Fibroblast of gingiva (primary cell): ENCODE results near the gene AKR7A3.
"Not testable (repeated sequence)": the region's sequence is repeated elsewhere in the genome, so short reads cannot be mapped to it uniquely, and the experiment has no call there.

Experiments used
- DNase-seq: peaks from one replicate; pipeline ENCODE4 v3.0.0-alpha.2; 2011; ENCODE audit warnings: low read depth

The AKR7A3 gene

DNA sequence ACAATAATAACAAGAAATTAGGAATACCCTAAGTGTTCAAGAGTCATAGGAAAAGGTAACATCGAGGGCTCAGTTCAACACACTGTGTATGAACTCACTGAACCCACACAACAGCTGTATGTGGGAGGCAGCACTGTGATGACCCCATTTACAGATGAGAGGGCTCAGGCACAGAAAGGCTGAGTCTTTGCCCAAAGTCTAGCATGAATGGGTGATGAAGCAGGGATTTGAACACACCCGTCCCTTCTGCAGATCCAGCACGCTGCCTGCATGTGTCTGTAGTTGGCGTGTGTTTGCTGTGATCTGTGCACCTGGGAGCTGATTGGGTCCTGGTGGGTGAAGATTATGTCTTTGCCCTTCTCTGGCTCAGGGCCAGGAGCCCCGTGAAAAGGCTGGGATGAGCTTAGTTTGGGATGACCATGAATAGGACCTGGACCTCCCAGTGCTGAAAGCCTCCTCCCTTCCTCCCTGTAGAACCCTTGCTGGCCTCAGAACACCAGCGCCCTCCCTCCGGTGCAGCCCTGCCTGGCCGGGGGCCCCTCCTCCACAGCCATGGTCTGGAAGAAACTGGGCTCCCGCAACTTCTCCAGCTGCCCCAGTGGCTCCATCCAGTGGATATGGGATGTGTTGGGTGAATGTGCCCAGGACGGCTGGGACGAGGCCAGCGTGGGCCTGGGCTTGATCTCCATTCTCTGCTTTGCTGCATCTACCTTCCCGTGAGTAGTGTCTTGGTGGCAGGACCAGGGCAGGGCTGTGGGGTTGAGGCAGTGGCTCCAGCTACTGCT, 28.7 kb upstream of the AKR7A3 start:
- DNase-seq: no peak

DNA sequence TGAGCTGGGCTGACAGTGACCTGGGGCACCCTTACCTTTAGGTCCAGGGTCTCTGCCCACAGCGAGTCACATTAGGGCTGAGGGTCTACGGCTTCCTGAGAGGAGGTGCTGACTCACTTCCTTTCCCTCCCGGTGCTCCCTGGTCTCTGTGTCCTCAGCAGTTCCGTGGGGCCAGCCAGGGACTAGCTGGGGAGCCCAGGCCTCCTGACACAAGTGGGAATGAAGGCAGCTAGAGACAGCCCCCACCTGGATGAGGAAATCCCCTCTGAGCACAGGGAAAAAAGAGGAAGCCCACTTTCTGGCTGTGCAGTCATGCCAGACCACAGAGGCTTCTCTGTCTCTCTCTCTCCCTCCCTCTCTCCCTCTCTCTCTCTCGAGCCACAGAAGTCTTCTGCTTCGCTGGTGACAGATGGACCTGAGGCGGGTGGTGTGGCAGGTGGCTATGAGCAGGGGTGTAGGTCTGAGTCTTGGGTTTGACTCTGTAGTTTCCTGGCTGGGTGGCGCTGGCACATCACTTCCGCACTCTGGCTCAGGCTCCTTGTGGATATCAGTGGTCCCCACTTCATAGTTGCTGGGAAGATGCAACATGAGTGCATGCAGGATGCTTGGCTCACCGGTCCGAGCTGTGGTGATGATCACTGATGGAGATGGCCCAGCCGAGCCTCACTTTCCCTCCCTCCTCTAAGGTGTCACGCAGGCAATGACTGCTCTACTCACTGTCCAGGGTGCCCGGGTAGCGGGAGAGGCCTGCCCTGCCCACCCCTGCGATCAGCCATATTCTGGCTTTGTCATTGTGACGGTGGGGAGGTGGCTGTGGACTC, 27.0 kb upstream of the AKR7A3 start:
- no peak for DNase-seq

DNA sequence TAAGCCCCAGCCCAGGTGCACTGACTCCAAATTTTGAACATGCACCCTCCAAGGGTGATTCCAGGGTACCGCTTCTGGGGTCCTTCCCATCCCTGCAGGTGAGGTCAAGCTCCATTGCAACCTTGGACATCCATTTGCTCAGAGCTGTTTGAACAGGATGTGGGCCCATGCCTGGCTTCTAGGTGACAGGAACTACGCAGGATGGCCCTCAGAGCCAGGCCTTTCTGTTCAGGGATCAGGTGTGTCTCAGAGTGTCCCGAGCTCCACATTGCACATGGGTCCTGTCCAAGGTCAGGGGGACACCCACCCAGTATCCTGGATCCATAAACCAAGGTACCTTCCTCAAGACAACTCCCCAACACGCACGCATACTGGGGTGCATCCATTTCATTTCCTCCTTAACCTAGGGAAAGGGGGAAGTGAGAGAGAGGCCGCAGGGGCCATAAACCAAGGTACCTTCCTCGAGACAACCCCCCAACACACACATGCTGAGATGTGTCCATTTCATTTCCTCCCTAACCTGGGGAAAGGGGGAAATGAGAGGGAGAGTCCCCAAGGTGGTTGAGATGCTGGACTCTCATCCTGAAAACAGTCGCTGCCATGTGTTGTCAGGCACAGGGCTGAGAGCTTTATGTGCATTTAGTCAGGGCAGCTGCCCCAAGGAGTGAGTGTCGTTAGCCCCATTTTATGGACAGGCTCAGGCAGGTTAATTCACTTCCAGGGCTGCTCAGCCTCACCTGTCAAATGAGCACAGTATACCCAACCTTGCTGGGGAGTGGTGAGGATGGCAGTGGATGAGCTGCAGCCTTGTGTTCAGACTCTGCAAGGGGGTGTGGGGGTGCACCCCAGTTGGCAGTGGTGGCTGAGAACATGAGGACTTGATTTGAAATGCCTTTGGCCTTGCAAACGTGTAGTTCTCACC, 25.7 kb upstream of the AKR7A3 start:
- DNase-seq: no peak

DNA sequence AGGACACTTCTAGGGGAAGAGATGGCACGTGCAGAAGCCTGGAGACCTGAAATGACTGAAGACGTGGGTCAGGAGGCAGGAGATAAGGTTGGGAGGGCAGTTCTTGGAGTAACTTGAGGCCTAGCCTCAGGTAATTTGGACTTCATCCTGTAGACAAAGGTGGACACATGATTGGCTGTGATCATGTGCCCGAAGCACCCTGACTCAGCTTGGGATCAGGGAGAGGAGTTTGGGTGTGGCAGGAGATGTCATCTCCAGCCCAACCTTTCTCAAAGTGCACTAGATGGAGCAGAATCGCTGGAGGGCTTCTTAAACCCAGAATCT, 25.0 kb upstream of the AKR7A3 start:
- no peak for DNase-seq

DNA sequence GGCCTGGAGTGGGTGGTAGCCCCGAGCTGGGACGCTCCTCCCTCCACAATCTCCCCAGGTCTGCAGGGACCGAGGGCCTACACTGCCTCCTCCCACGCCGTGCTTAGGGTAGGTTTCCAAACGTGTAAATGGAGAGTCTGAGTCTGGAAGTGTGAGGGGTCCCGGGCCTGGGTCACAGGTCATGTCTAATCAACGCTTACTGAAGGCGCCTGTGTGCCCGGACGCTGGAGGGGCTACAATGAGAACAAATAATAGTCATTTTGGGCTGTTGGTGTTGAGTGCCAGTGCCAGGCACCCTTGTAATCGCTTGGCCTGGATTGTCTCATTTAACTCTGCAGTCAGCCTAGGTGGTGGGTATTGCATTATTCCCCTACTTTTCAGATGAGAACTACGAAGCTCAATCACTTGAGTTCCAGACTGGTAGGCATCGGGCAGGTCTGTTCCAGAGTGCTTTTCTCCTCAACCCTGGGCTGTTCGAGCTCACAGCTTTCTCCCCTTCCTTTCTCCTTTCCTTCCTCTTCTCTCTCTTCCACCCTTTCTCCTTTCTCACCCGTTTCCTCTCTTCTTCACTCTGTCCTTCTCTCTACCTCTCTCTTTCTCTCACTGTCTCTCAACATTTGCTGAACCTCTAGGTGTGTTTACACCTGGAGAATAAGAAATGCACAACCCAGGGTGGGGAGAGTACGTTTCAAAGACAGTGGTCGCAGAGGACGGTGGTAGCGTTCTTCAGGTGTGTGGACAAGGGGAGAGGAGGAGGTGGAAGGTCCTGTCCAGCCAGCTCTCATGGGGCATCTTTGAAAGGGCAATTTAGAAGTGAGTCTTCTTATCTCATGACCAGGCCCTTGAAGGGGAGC, 24.4 kb upstream of the AKR7A3 start:
- no peak for DNase-seq

DNA sequence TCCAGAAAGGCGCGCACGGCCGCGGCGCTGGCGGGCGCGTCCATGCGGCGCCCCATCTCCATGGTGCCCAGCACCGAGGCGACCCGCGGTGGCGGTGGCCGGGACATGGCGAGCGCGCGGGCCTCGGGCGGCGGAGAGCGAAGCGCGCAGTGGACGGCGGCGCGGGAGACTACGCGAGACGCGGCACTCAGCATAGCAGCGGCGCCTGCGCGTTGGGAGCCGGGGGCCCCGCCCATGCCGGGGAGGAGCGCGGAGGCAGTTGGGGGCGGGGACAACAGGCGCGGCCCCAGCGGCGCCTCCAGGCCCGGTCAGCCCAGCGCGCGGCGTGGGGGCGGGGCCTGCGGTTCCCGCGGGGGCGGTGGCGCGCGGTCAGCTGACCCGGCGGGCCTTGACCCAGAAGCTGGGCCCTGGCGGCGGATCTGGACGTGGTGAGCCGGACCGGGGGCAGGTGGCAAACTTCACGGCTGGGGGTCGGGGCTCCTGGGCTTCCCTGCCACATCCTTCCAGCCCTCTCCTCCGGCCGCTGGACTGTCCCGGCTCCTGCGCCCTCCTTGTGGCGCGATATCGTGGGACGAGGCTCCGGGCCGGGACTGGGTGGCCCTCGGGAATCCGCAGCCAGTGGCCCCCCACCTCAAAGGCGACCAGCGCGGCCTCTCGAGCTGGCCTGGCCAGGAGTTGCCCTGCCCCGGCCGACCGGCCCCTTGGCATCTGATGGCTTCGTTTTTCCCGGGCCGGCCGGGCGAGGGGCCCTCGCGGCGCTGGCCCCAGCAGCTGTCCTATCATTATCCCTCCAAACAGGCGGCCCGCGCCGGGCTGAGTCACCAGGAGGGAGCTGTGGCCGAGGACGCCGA, 23.6 kb upstream of the AKR7A3 start, which contains the start of the genes AKR7A2 and SLC66A1:
TSS of gene AKR7A2 (minus strand) at position 214 of the 851 bp plus-strand sequence. CDS start at position 194, 20 bp downstream.
TSS of gene SLC66A1 (plus strand) at position 396 of the 851 bp plus-strand sequence. CDS start 5,352 bp downstream, outside the sequence.
- DNase-seq: peak; percentile 88

DNA sequence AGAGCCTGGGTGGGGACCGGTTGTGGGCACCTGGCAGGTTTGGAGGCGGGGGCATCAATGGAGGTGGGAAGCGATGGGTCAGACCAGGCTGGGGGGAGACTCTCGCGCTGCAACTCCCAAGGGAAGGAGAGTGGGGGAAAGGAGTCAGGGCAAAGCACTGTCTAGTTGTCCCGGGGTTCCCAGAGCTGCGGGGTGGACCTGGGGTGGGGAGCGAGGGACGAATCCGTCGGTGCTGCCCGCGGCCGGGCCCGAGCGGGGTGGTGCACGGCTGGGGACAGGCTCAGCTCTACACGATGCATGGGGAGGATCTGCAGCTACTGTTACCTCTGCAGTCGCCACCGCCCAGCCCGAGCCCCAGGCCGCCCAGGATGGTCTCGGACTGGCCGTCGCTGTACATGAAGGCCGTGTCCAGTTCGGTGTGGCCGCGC, 22.9 kb upstream of the AKR7A3 start:
- peak; percentile 21 for DNase-seq

DNA sequence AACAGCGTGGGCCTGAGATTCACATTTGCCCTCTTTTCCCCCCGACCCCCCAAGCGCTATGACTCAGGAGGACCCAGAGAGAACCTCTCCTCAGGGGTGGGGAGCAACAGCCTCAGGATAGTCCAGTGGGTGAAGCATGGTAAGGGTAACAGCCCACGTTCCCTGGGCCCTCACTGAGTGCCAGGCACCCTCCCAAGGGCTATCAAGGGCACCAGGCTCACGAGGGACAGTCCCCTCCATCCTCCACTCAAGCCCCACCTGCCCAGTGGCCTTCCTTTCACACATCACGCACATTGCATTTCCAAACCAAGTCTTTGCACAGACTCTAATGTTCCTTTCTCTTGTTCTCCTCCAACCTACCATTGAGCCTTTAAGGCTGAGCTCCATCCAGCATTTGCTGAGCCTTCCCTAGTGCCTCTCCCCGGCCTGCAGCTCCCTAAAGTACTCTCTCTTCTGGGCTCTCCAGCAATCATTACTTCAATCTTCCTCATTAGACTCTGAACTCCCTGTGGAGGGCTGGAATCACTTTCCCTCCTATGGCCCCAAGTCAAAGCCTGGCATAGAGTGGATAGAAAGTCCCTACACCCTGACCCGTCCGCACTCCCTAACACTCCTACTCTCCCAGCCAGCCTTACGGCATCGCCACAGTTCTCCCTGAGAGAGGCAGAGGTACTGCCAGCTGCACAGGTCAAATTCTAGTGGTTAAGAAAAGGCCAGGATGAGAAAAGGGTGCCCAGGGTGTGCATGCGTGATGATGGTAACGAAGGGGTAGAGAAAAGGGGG, 22.3 kb upstream of the AKR7A3 start:
- DNase-seq: no peak

DNA sequence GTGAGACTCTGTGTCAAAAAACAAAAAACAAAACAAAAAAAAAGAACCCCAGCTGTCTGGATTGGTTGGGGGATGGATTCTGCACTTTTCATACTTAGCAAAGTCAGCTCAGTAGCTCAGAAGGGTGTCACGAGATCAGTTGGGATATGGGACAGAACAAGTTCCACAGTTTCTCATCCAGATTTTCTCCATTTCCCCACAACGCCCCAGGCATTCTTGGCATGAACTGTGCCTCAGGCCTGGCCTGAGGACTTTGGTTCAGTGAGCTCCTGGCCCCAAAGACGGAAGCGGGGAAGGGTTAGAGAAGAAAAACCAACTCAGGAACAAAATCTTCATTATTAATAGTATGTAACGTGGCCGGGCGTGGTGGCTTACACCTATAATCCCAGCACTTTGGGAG, 21.5 kb upstream of the AKR7A3 start:
- peak; percentile 54 for DNase-seq

DNA sequence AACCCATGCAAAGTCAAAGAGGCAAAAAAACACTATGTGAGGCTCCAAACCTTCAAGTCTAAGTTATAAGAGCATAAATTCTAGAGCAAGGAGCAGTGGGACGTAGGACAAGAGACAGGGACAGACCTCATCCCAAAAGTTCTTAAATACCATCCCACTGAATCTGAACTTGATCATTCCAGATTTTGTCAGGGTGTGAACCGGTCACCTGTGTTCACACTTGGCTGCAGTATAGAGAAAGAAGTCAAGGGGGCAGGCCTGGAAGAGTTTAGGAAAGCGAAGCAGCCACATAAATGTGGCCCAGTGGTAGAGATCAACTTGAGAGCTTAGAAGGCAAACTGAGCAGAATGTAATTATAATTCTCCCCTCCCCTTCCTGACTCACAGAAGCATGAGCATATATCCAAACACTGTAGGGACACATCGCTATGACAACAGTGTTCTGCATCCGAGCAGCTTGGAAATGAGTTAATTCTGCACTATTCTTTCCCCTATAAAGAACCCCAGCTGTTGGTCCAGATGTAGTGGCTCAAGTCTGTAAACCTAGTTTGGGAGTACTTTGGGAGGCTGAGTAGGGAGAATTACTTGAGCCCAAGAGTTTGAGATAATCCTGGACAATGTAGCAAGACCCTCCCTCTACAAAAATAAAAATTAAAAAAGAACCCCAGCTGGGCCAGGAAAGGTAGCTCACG, 20.7 kb upstream of the AKR7A3 start:
- DNase-seq: peak; percentile 76

DNA sequence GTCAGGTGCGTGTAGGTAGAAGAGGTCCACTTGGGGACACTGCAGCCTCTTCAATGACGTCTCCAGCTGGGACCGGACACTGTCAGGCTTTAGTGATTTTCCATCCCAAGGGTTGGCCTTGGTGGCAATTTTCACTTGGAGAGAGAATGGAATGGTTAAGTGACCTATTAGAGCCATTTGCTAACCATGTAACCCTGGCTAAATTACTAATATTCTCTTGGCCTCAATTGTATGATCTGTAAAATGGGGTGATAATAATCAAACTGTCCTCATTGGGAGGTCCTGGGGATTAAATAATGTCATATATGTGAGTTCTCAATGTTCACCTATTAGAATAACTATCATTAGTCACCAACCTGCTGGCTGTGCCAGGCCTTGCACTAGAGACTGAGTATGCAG, 19.9 kb upstream of the AKR7A3 start:
- DNase-seq: no peak

DNA sequence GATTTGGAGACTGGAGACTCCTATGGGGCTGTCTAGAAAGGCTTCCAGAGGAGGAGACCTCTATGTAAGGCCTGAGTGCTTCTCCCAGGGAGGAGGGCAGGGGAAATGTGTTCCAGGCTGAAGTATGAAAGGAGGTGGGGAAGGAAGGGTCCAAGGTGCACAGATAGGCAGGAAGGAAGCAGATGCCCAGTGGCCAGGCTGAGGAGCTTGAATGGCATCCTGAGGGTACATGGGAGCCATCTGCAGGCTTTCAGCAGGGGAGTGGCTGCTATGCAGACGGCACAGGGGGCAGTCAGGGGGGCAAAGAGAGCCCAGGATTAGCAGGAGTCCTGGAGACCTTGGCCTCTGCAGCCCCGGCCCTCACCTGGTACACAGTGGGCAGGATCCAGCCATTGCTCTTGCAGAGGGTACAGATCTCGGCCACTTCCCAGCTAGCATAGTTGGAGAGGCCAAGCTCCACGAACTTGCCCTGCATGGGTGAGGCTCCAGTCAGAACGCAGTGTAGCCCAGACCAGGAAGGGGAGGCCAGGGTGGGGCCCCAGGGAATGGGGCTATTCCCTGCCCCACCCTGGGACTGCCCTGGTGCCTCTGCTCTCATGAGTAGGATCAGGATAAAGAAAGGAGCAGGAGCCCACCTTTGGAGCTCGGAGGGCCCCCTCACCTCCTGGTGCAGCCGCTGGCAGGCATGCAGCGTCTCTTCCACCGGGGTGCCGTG, 19.4 kb upstream of the AKR7A3 start:
- no peak for DNase-seq

DNA sequence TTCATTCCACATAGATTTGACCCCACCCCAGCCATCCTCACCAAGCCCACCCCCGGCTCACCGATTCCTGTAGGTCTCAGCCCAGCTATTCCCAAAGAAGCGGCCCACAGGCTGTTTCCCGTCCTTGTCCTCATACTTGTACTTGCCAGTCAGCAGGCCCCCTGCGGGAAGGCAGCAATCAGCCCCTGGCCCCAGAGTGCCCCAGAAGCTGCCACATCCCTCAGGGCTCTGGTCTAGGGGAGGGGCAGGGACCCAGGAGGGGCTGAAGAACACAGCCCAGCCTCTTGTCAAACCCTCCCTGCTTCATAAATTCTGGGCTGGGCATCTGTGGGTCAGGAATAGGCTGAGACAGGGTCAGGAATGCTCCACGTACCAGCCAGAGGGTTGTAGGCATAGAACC, 18.4 kb upstream of the AKR7A3 start:
- no peak for DNase-seq

DNA sequence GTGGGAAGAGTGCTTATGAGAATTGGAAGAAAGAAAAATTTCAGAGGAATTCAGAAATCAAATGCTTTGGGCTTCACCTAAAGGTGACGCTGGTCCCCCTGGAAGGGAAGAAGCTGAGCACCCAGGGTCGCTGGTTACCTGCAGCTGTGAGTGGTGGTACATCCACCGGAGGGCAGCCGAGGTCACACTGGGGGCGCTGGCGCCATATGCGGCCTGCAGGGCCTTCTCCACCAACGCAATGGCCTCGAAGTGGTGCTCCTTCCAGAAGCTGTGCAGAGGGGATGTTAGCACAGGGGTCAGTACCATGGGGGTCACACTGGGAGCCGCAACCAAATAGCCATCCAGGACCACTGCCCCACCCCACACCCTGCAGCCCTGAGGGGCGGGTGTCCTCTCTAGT, 17.3 kb upstream of the AKR7A3 start:
- no peak for DNase-seq

DNA sequence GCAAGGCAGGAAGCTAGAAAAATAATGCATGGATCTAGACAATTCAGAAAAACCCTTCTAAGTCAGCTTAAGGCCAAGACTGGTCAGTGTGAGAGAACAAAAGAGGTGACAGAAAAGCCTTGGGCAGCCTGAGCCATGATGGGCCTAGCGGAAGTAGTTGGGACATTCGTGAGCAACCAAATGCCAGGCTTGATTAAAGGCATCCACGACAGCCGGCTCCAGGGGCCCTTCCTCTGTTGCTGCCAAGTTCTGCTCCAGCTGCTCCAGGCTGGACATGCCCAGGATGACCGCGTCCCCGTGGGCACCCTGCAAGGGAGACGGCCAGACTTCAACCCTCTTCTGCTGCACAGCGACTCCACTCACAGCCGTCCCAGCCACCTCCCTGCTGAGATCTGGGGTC, 15.5 kb upstream of the AKR7A3 start:
- not testable (repeated sequence) for DNase-seq

DNA sequence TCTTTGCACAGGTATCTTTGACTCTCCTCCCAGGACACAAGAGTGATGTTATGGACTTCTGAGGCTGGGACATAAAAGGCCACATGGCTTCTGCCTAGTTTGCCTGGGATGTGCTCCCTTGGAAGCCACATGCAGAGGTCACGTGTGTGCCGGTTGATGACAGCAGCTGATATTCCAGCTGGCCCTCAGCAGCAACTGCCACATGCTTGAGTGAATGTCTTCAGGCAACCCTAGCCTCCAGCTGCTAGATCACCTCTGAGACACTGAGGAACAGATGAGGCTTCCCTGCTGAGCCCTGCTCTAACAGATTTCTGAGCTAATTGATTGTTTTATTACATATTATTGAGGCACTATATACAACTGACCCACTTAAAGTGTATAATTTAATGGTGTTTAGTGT, 11.6 kb upstream of the AKR7A3 start:
- no peak for DNase-seq

DNA sequence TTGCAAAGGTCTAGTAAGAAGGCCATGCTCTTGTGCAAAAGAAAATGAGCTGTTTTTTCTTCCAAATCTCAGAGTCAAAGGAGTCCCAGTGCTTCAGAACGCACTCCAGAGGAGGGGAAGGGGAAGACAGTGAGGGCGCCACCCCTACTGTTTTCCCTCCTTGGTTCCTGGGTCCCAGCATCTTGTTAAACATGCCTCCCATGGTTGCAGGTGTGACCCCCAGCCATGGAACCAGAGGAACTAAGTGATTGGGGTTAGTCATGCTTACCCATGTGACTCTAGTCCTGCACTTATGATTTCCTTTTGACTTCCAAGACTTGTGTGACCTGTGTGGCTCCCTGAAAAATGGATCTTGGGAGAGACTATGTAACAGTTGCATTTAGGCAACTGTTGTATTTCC, 6.1 kb upstream of the AKR7A3 start:
- no peak for DNase-seq

DNA sequence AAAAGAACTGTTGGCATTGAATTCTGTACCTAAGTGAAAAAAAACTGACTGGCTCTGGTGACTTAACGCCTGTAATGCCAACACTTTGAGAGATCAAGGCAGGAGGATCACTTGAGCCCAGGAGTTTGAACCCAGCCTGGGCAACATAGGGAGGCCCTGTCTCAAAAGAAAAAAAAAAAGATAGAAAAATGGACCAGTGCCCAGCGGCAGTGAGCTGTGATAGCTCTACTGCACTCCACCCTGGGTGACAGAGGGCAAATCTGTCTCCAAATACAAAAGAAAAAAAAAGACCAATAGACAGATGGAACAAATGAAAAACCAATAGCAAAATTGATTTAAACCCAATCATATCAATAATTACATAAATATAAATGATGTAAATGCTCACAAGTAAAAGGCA, 674 bp upstream of the AKR7A3 start:
- no peak for DNase-seq
